GM18861 (cell line): ENCODE data around the gene SNRPD3.

Experiments
- ATAC-seq: cut with Tn5 transposase; IDR thresholded peaks from one replicate; pipeline ENCODE4 v1.9.1; 2021; ENCODE audit not compliant: unreplicated experiment

Gene SNRPD3

DNA sequence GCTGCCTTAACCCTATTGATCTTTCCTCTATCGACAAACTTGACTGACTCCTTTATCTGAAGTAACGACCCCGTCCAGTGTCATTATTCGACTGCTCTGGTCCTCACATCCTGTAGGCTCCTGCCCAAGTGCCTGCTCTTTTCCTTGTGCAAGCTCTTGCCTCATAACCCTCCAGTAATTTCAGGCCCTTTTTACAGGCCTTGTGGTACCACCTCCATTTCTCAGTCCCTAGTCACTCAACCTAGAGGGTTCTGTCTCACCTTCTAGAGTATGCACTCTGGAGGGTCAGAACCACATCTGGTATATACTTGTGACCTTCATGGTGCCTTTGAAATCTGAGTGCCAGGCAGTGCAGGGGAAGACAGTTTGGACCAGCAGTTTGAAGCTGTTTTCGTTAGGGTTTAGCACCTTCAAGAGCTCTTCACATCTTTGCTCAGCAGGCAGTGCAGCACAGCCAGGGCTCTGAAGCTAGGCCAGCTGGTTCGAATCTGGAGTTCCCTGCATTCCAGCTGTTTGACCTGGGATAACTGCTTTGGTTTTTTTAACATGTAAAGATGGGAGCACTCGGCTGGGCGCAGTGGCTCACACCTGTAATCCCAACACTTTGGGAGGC is 11.2 kb downstream of the SNRPD3 start:
- ATAC-seq, result no peak

DNA sequence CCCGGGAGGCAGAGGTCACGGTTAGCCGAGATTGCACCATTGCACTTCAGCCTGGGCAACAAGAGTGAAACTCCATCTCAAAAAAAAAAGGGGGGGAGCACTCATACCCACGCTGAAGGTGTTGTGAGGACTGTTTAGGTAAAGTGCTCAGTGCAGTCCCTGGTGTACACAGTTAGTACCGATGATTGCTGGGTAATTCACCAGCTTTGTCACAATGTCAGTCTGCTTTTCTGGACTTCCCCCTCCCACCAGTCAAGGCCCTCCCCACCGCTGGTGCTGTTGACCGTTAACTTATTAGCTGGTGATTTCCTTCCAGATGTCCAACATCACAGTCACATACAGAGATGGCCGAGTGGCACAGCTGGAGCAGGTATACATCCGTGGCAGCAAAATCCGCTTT is 11.9 kb downstream of the SNRPD3 start:
- peak; percentile 52 for ATAC-seq

DNA sequence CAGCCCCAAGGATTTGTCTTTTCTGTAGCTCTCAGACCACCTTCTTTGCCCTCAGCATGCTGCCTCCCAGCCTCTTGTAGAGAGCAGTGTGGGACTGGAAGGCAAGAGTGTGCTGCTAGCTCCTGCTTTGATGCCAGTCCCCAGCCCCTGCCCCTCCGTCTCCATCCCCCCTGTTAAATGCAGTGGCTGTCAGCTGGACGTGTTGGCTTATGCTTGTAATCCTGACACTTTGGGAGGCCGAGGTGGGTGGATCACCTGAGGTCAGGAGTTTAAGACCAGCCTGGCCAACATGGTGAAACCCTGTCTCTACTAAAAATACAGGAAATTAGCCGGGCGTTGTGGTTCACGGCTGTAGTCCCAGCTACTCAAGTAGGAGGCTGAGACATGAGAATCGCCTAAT is 15.5 kb downstream of the SNRPD3 start:
- no peak for ATAC-seq

DNA sequence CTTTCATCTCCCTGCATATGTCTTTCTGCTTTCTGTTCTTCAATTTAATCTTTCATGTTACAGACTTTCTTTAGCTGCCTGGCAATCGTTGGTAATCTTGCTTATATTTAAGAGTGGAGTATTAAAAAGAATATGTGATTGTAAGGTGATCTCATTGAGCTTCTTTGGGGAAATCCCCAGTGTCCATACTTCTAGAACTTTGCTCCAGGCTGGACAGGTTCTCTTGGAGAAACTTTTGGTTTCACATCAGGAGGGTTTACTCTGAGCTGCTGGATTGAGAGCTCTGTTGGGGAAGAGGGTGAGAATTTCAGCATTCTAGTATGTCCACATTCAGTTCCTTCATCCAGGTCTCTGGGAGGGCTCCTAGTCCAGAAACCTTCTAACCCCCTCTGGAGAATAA is 21.0 kb downstream of the SNRPD3 start:
- ATAC-seq, result no peak

DNA sequence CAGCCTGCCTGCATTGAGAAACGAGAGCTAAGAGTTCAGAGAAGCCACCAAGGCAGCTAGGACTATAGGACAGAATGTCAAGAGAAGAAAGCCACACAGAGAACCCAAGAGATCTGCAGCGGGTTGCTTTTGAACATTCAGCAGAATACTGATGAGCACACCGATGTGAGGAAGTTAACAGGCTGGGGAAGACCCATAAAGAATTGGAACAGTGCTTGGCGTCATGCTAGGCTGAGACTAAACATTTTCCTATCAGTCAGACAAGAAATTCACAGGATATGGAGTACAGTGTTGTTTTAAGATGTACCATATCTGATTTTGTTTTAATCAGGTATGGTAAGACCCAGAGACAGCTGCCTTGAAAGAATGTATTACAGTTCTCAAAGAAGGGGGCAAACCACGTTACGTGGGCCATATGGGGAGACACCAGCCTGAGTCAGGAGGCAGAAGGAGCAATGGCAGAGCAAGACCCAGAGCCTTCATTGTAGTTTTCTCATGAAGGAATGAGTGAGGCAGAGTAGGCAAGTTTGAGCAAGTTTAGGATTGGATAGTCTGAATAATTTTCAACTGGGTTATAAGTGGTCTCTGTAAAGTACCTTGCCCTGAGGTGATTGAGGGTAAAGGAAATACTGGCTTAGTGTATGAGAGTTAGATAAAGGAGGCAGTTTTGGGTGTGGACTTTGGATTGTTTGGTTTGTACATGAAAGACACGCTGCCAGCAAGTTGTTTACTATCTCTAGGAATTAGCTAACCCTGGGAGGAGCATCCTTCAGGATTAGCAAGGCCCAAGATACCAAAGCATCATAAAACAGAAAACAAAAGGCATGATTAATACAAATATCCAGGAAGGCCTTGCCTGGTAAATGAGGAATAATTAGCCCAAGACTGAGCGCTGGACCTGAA is 22.8 kb downstream of the SNRPD3 start:
- no peak for ATAC-seq

DNA sequence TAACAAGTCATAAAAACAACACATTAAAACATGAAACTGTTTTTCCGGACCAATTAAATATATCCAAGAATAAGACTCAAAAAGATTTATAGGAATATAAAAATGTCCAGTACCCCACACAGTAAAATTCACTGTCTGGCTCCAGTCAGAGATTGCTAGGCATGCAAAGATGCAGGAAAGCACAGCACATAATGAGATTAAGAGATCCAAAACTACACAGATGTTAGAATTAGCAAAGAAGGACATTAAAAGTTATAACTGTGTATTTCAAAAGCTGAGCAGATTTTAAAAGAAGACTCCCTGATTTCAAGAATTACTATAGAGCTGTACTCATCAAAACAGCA is 23.4 kb downstream of the SNRPD3 start:
- ATAC-seq, result no peak

DNA sequence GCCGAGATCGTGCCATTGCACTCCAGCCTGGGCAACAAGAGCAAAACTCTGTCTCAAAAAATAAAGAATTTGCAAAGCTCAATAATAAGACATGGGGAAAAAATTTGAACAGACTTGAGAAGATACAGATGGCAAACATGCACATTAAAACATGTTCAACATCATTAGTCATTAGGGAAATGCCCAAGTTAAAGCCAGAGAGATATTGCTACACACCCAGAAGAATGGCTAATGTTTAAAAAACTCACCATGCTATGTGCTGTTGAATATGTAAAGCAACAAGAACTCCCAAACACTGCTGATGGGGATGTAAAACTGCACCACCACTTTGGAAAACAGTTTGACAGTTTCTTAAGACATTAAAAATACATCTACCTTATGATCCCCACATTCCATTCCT is 24.5 kb downstream of the SNRPD3 start:
- ATAC-seq, result no peak

DNA sequence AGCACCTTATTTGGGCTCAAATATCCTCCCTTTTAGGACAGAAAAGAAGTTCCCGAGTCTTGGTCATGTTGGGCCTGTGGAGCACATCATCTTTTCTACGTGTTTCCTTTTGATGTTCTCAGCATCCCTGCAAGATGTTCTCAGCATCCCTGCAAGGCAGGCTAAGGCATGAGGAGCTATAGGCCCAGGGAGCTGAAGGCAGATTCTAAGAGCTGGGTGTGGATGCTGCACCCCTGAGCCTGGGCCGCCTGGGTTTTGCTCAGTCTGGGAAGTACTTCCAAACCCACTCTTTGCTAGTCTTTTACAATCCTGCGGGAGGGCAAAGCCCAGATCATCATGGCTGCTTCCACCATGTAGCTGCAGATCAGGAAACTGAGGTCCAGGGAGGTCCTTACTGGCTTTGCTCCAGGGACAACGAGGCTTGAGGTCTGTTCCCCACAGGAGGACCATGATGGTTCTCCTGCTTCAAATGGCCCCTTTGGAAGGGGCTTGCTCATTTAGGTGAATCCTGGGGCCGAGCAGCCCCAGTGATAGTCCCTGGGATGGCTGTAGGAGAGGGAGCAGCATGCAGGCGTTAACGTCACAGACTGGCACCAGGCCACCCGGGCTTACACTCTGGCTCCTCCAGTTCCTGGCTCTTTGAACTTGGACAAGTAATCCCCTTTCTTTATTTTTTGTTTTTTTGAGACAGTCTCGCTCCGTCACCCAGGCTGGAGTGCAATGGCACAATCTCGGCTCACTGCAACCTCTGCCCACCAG is 26.4 kb downstream of the SNRPD3 start:
- ATAC-seq, result no peak

DNA sequence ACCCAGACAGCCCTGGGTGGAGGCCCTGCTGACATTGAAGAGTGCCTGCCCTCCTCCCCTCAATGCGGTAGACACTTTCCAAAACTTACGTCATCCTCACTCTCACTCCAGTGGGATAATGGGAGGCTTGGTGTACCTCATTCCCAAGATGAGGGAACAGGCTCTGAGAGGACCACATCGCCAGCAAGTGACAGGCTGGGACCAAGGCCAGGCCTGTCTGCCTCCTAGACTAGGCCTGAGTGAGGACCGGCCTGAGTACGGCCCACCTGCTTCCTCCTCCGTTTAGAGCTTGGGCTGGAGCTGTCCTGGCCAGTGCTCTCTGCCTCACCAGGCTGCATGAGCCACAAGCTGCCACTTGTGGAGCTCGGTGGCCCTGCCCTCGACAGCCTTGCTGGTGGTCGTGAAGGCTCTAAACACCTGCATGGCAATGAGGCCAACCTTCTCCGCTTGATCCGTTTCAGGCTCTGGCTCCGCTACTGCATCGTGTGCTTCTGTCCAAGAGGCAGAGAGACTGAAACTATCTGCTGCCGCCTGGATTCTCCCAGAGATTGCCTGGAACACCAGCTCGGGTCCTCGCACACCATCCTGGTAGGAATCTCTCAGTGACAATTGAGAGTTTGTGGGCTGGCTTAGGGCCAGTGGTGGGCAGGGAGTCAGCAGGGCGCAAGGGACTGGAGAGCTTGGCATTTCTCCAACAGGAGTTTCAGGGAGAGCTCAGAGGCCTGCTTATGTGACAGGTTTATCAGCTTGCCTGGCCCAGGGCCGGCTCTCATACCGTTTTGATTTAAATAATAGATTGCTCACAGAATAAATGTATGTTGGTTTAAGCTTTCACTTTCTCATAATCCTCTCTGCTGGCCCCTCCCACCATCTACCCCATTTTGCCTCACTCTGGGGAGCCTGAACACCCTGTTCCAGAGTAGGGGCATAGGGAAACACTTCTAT is 27.7 kb downstream of the SNRPD3 start:
- ATAC-seq, result no peak

DNA sequence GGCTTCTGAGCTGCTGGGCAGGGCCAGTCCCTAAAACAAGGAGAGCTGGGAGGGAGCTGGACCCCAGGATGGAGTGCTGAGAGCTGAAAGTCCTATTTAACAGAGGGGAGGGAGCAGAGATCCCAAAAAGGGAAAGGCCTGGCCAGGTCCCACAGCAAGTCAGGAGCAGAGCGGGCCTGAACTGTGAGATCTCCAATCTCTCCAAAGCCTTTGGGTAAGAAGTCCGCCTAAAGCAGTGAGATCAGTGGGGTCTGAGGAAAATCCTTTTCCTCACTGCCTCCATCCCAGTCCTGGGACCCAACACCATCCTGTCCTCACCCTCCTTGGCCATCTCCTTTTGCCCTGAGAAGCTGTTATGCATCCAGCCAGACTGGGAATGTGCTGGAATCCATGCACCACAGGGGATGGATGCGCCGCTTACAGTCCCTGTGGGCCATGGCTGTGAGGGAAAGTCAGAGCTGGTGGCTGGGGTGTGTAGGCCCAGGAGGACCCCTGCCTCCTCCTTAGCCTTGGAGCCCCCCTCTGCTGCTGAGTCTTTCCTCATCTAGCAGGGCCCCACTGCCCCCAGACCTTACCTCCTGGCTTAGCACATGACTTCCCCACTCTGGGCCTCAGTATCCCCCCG is 28.5 kb downstream of the SNRPD3 start:
- no peak for ATAC-seq

DNA sequence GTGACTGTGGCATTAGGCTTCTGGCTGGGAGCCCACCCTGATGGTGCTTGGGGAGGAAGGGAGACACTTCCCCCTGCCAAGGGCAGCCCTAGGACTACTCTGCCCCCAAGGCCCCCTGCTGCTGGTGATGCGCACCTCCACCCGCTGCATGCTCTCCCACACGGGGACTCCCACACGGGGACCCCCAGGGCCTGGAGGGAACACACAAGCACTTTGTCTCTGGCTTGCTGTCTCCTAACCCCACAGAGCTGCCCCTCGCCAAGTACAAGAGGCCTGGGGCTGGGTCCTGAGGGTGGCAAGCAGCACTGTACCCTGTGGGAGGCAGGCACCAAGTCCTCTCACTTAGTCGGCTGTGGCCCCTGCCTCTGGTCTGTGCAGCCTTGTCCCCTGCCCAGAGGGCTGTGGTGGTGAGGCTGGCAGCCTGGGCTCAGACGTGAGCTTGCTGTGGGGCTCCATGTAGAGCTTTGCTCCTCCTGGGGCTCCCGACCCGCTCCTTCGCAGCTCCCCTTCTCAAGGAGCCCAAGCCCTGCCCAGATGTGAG is 29.1 kb downstream of the SNRPD3 start:
- ATAC-seq, result no peak

DNA sequence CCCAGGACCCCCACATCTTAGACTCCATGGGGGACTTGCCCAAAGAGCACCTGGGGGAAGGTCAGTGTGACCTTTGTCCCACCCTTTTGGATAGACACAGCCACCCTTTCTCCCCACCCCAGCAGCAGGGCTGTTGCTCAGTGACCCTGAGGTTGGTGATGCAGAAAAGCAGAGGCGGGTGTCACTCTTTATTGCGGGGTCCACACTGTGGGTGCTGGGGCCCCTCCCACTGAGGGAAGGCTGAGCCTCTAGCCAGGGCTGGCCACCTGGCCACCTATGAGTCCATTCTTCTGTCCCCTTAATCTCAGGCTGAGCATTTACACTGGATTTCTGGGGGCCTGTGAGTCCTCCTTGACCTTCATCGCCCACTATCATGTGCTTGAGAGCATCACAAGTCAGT is 29.7 kb downstream of the SNRPD3 start:
- no peak for ATAC-seq

DNA sequence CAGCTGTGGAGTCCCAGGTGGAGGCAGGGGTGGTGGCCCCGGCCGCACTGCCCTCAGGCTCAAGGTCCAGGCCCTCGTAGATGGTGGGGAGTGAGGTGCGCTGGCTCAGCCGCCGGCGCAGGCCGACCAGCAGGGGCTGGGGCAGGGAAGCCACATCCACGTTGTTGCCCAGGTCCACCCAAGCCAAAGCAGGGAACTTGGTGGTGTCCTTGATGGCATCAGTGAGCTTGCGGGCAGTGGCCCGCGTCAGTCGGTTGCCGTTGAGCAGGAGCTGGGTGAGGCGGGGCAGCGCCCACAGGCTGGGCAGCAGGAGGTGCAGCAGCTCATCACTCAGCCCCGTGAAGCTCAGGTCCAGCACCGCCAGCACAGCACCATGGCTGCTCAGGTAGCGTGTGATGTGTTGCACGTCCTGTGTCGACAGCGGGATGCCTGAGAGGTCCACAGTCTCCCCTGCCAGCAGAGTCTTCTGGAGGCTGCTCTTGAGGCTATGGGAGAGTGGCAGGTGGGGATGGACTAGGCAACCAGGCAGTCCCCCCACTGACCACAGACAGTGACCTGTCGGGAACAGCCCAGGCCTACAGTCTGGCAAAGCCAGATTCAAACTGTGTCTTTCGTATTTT is 30.2 kb downstream of the SNRPD3 start:
- no peak for ATAC-seq

DNA sequence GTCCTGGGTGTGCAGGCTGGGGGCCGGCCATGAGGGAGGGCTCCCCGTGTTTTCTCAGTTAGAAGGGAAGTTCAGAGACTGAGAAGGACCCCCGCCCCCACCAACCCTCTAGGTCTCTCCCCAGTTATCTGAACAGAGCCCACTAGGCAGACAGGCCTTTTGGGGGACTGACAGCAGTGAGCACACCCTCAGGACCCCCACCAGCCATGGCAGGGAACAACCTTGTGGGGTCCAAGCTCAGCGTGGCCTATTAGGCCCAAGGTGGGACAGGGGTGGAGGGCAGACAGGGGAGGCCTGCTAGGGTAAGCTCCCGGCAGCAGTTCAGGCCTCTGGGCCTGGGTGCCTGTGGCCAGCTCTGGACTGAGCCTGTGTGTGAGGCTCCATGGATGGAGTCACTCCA is 31.5 kb downstream of the SNRPD3 start:
- no peak for ATAC-seq

DNA sequence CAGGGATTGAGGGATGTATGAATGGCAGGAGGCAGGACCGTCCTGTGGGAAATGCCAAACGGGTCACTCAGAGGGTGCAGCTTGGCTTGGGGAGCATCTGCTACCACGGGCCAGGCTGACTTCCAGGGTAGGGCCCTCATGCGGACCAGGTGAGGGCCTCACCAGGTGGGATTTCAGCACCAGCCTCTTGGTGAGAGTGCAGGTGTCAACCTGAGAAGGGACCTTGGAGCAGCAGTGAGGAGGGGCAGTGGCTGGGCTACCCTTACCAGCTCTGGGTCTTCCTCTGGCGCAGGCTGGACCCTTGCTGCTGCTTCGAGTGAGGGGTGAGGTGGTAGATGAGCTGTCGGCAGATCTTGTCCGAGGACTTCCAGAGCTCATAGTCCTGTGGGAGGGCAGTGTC is 32.1 kb downstream of the SNRPD3 start:
- ATAC-seq, result no peak

DNA sequence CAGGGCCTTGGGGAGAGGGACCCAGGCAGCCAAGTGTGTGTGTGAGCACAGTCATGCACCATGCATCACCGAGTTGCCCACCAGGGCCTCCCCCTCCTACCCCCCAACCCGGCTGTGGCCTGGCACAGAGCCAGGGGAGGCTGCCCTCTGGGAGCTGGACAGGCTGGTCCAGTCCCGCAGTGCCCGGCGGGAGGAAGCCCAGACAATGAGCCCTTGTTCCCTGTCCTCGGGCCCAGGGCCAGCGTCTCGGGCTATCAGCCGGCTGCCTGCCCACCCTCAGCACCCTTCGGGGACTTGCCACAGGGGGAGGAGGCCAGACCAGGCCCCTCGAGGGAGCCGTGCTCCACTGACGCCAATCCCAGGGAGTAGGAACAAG is 32.6 kb downstream of the SNRPD3 start:
- ATAC-seq, result no peak

DNA sequence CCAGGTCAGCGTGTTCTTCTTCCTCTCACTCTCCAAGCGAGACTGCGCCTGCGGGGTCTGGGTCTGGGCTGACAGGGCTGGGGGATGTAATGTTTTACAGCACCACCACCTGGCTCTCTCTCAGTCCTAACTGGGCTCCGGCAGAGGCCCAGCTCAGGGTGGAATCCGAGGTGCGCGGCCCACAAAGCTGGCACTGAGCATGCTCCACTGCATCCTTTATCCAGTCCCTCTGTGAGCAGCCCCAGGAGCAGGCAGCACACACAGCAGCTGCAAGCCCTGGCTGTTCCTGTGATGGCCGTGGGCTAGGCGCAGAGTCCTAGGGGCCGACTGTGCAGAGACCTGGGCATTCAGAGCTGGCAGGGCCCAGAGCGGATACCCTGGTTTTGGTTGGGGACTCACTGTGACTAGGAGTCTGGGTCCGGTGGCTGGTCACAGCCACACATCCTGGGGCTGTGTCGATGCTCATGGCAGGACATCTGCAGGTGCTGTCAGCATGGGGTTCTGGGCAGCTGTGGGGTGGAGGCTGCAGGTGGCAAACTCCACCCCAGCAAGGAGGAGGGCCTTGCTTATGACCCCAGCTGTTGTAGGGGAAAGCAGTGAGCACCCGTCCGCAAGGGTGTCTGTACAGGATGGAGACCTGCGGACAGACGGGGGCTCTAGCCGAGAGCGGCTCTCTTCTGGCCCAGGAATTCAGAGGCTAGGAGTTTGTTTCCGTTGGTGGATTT is 33.1 kb downstream of the SNRPD3 start:
- ATAC-seq, result no peak

DNA sequence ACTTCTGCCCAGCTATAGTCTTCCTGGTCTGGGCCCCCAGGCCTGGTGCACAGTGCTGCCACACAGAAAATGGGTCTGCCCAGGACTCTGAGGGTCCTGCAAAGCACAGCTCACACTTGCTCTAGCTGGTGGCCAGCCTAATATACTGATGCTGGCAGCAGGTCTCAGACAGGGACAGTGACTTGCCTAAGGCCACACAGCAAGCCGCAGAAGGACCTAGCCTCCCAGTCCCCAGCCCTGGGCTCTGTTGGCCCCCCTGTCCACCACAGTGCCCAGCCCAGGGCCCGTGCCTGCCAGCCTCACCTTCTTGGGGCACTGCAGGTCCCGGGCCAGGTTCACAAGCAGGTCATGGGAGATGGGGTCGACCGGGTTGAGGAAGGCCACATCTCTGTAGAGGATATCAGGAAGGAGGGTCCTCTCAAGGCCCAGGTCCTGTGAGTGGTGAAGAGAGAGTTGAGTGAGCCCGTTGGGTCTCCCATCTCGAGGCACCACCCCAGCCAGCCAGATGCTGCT is 33.8 kb downstream of the SNRPD3 start:
- ATAC-seq, result no peak

DNA sequence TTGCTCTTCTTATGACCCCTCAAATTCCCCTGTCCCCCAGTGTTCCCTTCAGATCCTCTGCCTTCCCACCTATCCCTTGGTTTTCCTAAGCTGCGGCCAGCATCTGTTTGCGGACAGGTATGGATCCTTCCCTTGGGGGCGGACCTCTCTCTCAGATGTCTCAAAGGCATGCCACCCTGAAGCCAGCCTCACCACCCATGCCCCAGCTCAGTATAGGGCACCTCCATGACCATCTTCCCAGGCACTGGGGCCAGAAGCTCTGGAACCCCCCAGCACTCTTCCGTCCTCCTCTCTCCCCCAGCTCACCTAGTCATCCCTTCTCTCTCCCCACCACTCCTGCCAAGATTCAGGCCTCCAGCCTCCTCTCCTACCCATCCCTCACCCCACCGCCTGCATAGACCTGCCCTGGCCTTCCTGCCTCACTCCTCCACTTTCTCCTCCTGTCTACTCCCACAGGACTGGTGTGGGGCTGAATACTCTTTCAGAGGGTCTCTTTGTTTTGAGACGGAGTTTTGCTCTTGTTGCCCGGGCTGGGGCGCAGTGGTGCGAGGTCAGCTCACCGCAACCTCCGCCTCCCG is 34.9 kb downstream of the SNRPD3 start:
- no peak for ATAC-seq
